GM12878 (cell line): ENCODE results near the gene DUSP16. TPM values are rescaled to one million over a fixed set of nuclear protein-coding genes. Genes with fewer than 3 reads are reported as not detected.

Source experiments
- BCL11A ChIP-seq: IDR thresholded peaks from 2 replicates; pipeline ENCODE4 v1.6.1; 2011; ENCODE audit warnings: low read depth, low read length
- BHLHE40 ChIP-seq, 2 experiments: fragments of 450-650 bp in 1 of 2; IDR thresholded peaks; 2 replicates each; pipeline ENCODE4 v1.6.1; 2011 to 2017; ENCODE audit warnings: low read depth in 2 of 2, borderline replicate concordance in 1 of 2, improper control_type of control experiment in 1 of 2, low read length in 1 of 2, mild to moderate bottlenecking in 1 of 2
- CBFB ChIP-seq: IDR thresholded peaks from 2 replicates; pipeline ENCODE4 v1.6.1; 2016; ENCODE audit warnings: antibody characterized with exemption, low read depth
- CHD1 ChIP-seq: IDR thresholded peaks from 2 replicates; pipeline ENCODE4 v1.6.1; 2012; ENCODE audit warnings: low read depth, low read length, improper control_type of control experiment
- ESRRA ChIP-seq: IDR thresholded peaks from 2 replicates; pipeline ENCODE4 v1.6.1; 2012; ENCODE audit warnings: mild to moderate bottlenecking, low read length, improper control_type of control experiment
- MTA2 ChIP-seq: fragments of 450-650 bp; IDR thresholded peaks from 2 replicates; pipeline ENCODE4 v1.6.1; 2016; ENCODE audit warnings: low read depth, mild to moderate bottlenecking, moderate library complexity
- NFIC ChIP-seq: IDR thresholded peaks from 2 replicates; pipeline ENCODE4 v1.6.1; 2012; ENCODE audit warnings: low read depth, mild to moderate bottlenecking, inconsistent platforms, low read length, moderate library complexity
- NFYB ChIP-seq: IDR thresholded peaks from 2 replicates; pipeline ENCODE4 v1.6.1; 2011; ENCODE audit warnings: low read depth, mild to moderate bottlenecking, low read length, improper control_type of control experiment, moderate library complexity; ENCODE audit not compliant: insufficient read depth
- NR2C1 ChIP-seq: fragments of 450-650 bp; IDR thresholded peaks from 2 replicates; pipeline ENCODE4 v1.6.1; 2017; ENCODE audit warnings: antibody characterized with exemption, mild to moderate bottlenecking, moderate library complexity
- PML ChIP-seq: IDR thresholded peaks from 2 replicates; pipeline ENCODE4 v1.6.1; 2012; ENCODE audit warnings: low read length, inconsistent platforms
- POLR2AphosphoS2 ChIP-seq: IDR thresholded peaks from 2 replicates; pipeline ENCODE4 v1.6.1; 2011; ENCODE audit warnings: low read depth, mild to moderate bottlenecking, low read length, improper control_type of control experiment, moderate library complexity
- POU2F2 ChIP-seq: IDR thresholded peaks from 3 replicates; pipeline ENCODE4 v1.6.1; 2011; ENCODE audit warnings: low read depth, mild to moderate bottlenecking, low read length, borderline replicate concordance
- RAD51 ChIP-seq: fragments of 450-650 bp; IDR thresholded peaks from 2 replicates; pipeline ENCODE4 v1.6.1; 2016; ENCODE audit warnings: moderate library complexity, mild to moderate bottlenecking, inconsistent platforms
- STAT1 ChIP-seq: fragments of 450-650 bp; conservative IDR thresholded peaks from 2 replicates; pipeline ENCODE4 v1.6.1; 2014; ENCODE audit warnings: antibody characterized with exemption, mild to moderate bottlenecking
- TCF7 ChIP-seq: IDR thresholded peaks from 2 replicates; pipeline ENCODE4 v1.6.1; 2014; ENCODE audit warnings: antibody characterized with exemption, borderline replicate concordance
- ZNF217 ChIP-seq: fragments of 450-650 bp; IDR thresholded peaks from 2 replicates; pipeline ENCODE4 v1.6.1; 2017; ENCODE audit warnings: antibody characterized with exemption, mild to moderate bottlenecking
- ZNF384 ChIP-seq: IDR thresholded peaks from 2 replicates; pipeline ENCODE4 v1.6.1; 2012; ENCODE audit warnings: low read depth, mild to moderate bottlenecking, low read length, improper control_type of control experiment, borderline replicate concordance
- ZNF687 ChIP-seq: fragments of 450-650 bp; IDR thresholded peaks from 2 replicates; pipeline ENCODE4 v1.6.1; 2017; ENCODE audit warnings: mild to moderate bottlenecking, moderate library complexity
- ZSCAN29 ChIP-seq: fragments of 450-650 bp; IDR thresholded peaks from 2 replicates; pipeline ENCODE4 v1.6.1; 2017; ENCODE audit warnings: mild to moderate bottlenecking, moderate library complexity
- polyA plus RNA-seq, 11 experiments: library from polyadenylated mRNA; depleted of rRNA in 4 of 11; unstranded in 6 of 11; stranded (reverse) in 5 of 11; fragments of >200 nt; fragmentation: Nextera tagmentation in 4 of 11; fragmentation: Illumina TruSeq in 1 of 11; extraction: Ambion mirVana in 4 of 11; extraction: Trizol in 1 of 11; gene quantifications; 1 replicate in 1 of 11; 2 replicates in 10 of 11; pipeline versions ENCODE4 v1.2.1 to v1.2.3, GENCODE V29; 2011 to 2016; ENCODE audit warnings: inconsistent platforms in 2 of 11, missing spikeins in 2 of 11, low read depth in 1 of 11
- total RNA-seq, 4 experiments: library from RNA; depleted of rRNA in 3 of 4; stranded (reverse); fragments of >200 nt in 3 of 4; fragmentation: Illumina TruSeq in 1 of 4; extraction: Trizol in 1 of 4; gene quantifications; 2 replicates each; pipeline versions ENCODE4 v1.2.1 to v1.2.3, GENCODE V29; 2013 to 2021
- TF ChIP-seq, protein P1 (sequence below): fragments of 450-650 bp; IDR thresholded peaks from 2 replicates; pipeline ENCODE4 v1.6.1; 2017; ENCODE audit warnings: mild to moderate bottlenecking, moderate library complexity
- TF ChIP-seq, protein P2 (sequence below): fragments of 450-650 bp; formaldehyde crosslinking; IDR thresholded peaks from 2 replicates; pipeline ENCODE4 v1.5.0; 2022; ENCODE audit warnings: mild to moderate bottlenecking, missing genetic modification characterization

Gene DUSP16
- total and polyA plus RNA-seq, 10 of the 15 experiments (the other 5 are each of a cell fraction or from before 2014, with no cell fraction given): 3.9 to 75.3 (median 26.8) TPM

- TF ChIP-seq NFIC: peak; percentile 97
- TF ChIP-seq RAD51: no peak
- no peak for TF ChIP-seq ZNF217
- TF ChIP-seq, protein P1, sequence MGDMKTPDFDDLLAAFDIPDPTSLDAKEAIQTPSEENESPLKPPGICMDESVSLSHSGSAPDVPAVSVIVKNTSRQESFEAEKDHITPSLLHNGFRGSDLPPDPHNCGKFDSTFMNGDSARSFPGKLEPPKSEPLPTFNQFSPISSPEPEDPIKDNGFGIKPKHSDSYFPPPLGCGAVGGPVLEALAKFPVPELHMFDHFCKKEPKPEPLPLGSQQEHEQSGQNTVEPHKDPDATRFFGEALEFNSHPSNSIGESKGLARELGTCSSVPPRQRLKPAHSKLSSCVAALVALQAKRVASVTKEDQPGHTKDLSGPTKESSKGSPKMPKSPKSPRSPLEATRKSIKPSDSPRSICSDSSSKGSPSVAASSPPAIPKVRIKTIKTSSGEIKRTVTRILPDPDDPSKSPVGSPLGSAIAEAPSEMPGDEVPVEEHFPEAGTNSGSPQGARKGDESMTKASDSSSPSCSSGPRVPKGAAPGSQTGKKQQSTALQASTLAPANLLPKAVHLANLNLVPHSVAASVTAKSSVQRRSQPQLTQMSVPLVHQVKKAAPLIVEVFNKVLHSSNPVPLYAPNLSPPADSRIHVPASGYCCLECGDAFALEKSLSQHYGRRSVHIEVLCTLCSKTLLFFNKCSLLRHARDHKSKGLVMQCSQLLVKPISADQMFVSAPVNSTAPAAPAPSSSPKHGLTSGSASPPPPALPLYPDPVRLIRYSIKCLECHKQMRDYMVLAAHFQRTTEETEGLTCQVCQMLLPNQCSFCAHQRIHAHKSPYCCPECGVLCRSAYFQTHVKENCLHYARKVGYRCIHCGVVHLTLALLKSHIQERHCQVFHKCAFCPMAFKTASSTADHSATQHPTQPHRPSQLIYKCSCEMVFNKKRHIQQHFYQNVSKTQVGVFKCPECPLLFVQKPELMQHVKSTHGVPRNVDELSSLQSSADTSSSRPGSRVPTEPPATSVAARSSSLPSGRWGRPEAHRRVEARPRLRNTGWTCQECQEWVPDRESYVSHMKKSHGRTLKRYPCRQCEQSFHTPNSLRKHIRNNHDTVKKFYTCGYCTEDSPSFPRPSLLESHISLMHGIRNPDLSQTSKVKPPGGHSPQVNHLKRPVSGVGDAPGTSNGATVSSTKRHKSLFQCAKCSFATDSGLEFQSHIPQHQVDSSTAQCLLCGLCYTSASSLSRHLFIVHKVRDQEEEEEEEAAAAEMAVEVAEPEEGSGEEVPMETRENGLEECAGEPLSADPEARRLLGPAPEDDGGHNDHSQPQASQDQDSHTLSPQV: peak; percentile 34; the same call in 1 of the 2 replicates
- no peak for TF ChIP-seq POLR2AphosphoS2
- TF ChIP-seq NR2C1: no peak
- TF ChIP-seq ESRRA: no peak
- TF ChIP-seq ZNF384: no peak
- TF ChIP-seq, protein P2, sequence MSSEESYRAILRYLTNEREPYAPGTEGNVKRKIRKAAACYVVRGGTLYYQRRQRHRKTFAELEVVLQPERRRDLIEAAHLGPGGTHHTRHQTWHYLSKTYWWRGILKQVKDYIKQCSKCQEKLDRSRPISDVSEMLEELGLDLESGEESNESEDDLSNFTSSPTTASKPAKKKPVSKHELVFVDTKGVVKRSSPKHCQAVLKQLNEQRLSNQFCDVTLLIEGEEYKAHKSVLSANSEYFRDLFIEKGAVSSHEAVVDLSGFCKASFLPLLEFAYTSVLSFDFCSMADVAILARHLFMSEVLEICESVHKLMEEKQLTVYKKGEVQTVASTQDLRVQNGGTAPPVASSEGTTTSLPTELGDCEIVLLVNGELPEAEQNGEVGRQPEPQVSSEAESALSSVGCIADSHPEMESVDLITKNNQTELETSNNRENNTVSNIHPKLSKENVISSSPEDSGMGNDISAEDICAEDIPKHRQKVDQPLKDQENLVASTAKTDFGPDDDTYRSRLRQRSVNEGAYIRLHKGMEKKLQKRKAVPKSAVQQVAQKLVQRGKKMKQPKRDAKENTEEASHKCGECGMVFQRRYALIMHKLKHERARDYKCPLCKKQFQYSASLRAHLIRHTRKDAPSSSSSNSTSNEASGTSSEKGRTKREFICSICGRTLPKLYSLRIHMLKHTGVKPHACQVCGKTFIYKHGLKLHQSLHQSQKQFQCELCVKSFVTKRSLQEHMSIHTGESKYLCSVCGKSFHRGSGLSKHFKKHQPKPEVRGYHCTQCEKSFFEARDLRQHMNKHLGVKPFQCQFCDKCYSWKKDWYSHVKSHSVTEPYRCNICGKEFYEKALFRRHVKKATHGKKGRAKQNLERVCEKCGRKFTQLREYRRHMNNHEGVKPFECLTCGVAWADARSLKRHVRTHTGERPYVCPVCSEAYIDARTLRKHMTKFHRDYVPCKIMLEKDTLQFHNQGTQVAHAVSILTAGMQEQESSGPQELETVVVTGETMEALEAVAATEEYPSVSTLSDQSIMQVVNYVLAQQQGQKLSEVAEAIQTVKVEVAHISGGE (CRISPR knock-in tag): no peak
- TF ChIP-seq PML: peak; percentile 90
- peak; percentile 99 for TF ChIP-seq BCL11A
- no peak for TF ChIP-seq ZSCAN29
- TF ChIP-seq ZNF687: peak; percentile 60
- TF ChIP-seq STAT1: no peak
- TF ChIP-seq MTA2: peak; percentile 98
- no peak for TF ChIP-seq NFYB
- TF ChIP-seq CBFB: peak; percentile 82
- no peak for TF ChIP-seq CHD1
- peak; percentile 94 for TF ChIP-seq TCF7
- TF ChIP-seq BHLHE40 (IDR thresholded peaks at IDR 0.05; ENCODE audit: borderline replicate concordance in 1 of 2, low read depth in 2 of 2, low read length in 1 of 2): peak; percentile 66 to 83
- peak; percentile 100 for TF ChIP-seq POU2F2
Measured at GRCh38 chr12:12582895-12583303, 20.2 kb upstream of the DUSP16 start (continued).
